NCI-H2171 (cell line): Measurements from ENCODE around the gene CSNK1A1.
"Not testable (repeated sequence)": the region's sequence is repeated elsewhere in the genome, so short reads cannot be mapped to it uniquely, and the experiment has no call there.

Experiments
- DNase-seq: peaks from one replicate; lab custom pipeline; 2025; lab: John Stamatoyannopoulos, UW

Gene CSNK1A1

DNA sequence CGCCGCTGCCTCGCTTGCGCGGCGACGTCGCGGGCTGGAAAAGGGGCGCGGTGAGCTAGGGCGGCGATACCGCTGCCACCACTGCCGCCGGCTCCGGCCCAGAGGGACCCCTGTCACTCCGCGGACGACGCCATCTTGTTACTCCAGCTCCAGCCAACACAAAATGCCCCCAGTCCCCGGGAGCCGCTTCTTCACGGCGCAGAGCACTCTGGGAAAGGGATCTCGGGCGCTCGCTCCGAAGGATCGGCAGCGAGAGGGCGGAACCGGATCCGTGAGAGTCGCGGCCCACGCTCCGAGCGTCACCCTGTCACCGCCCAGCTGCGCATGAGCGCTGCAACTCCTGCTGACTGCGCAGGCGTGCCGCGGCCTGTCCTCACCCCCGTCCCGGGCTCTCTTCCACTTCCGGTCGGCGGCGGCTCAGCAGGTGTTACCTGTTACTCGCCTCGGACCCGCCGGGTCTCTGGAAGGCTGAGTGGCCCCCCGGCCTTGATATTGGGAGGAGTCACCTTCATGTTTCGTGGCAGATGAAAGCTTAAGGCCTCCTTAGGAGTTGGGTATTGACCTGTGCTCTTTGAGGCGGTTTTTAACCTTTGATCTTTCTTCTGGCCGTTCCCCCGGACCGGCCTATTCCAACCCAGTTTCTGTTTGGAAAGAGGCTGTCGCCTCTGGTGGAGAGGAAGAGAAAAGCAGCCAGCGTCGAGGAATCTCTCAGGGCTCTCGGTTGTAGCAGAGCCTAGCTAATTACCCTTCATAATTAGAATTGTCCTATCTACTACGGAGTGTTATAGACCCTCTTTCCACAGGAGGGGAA is at the start of gene CSNK1A1:
Gene CSNK1A1, minus strand, starts transcription at position 213 of the 811 bp plus-strand sequence. CDS start 475 bp downstream, outside the sequence.
- DNase-seq = peak; percentile 86

DNA sequence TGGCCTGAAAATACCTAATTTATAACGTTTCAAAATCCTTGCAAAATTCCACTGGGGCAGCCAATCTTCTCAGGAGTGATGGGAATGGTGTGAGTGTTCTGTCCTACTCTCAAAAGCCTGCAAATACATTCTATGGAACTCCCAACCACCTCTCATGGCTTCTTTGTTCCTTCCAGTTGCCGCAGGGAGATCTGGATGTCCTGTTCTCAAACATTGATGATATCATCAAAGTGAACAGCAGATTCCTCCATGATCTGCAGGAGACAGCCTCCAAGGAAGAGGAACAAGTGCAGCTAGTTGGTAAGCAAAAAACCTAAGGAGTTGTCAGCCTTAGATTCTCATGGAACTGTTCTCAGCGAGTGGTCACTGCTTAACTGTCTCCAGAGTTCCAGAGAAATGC is 49.7 kb upstream of the CSNK1A1 start:
- DNase-seq = no peak

DNA sequence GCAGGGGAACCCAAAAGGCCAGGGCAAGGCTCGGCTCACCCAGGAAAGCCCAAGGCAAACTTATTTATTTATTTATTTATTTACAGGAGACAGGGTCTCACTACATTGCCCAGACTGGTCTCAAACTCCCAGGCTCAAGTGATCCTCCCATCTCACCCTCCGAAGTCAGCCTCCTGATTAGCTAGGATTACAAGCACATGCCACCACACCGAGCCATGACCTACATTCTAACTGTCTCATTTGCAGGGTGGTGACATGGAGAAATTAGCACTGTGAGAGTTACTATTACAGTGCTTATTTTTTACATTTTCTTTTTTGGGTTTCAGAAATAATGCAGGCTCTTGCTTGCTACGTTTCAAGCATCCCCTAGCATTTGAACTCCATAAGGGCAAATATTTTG is 48.1 kb upstream of the CSNK1A1 start:
- no peak for DNase-seq

DNA sequence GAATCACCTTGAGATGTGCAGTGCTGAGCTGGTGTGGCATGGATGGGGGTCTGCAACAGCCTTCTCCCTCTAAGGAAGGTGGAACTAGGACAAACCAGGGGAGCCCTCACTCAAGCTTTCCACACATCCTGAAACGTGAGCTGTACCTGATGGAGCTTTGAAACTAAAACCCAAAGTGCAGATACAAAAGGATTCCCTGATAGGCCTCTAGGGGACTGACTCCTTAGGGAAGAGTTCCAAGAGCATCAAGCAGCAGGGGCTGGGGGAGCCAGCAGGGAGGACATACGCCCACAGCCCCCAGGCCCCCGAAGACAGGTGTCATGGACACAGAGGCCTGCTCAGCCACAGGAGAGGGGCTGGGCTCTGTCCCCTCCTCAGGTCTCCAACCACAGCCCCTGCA is 47.7 kb upstream of the CSNK1A1 start:
- DNase-seq = no peak

DNA sequence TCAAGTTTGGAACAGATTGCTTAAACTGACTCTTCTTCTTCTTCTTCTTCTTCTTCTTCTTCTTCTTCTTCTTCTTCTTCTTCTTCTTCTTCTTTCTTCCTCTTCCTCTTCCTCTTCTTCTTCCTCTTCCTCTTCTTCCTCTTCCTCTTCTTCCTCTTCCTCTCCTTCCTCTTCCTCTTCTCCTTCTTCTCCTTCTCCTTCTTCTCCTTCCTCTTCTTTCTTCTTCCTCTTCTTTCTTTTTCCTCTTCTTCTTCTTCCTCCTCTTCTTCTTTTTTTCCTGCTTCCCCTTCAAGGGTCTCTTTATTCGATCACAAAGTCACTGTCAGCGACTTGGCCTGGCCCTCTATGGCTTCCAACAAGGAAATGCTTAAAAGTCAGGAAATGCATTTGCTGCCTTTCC is 47.0 kb upstream of the CSNK1A1 start:
- not testable (repeated sequence) for DNase-seq

DNA sequence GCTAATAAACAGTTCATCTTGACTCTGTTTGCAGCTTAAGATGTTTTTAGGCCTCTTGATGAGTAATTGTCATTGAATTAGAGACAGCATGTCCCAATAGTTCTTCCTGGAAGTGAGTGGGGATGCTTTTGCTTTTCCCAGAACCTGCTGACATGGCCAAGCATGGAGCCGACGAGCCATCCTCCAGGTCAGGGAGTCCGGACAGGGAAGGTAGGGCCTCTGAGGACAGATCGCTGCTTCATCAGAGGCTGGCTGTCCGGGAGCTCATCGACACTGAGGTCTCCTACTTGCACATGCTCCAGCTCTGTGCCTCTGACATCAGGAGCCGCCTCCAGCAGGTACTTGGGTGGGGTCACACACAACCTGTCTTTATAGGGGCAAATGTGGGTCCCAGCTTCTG is 46.4 kb upstream of the CSNK1A1 start:
- DNase-seq = no peak

DNA sequence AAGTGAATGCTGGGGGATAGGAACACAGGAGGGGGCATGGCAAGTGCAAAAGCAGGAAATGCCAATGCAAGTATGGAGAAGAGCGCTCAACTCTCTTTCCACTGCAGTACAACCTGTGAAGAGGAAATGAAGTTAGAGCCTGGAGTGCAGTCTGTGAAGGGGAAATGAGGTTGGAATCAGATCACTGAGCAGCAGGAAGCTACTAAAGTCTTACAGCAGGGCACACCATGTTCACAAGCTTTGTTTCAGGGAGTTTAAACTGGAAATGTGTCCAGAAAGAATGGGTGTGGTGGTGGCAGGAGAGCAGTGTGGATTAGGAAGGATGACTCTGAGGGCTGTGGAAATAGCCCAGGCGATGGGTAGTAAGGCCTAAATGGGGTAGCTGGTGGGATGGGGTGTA is 45.5 kb upstream of the CSNK1A1 start:
- DNase-seq = no peak

DNA sequence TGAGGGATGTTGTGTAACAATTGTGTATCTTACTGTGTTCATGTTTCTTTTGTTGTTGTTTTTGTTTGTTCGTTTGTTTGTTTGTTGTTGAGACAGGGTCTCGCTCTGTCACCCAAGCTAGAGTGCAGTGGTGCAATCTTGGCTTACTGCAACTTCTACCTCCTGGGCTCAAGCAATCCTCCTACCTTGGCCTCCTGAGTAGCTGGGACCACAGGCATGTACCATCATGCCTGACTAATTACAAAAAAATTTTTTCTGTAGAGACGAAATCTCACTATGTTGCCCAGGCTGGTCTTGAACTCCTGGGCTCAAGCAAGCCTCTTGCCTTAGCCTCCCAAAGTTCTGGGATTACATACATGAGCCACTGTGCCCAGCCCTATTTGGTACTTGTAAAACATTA is 43.9 kb upstream of the CSNK1A1 start:
- DNase-seq = not testable (repeated sequence)

DNA sequence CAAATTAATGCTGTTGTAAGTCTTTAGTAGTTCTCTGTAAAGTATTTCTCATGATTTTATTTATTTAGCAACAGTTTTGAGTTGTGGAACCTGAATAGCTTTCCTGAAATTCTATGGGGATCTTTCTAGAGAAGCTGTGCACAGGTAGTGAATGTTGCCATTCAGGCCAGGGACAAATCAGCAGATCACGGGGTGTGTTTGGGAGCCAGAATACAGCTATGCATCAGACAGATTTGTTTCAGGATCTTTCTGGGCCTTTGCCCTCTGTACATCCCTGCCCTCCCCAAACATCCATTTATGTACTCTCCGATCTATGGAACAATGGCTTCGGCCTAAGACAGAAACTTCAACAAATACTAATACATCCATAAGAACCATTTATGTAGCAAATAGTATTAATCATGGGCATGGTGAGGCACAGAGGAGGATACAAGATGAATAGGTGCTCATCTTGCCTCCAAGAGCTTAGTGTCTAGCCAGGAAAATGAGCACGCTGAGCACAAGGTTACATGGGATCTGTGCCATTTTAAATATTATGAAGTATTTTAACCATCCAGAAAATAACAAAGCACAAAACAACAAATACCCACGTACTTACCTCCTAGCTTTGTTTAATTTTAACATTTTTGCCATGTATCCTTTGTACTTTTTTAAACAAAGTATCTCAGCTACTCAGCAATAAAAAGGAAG is 43.1 kb upstream of the CSNK1A1 start:
- DNase-seq = no peak

DNA sequence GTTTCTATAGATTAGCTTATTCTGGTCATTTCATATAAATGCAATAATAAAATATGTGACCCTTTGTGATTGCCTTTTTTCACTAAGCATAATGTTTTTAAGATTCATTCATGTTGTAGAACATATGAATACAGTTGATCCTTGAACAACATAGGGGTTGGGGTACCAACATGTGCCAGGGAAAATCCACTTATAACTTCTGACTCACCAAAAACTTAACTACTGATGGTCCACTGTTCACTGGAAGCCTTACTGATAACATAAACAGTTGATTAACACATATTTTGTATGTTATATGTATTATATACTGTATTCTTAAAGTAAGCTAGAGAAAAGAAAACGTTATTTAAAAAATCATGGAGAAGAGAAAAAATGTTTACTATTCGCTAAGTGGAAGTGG is 42.1 kb upstream of the CSNK1A1 start:
- DNase-seq = no peak

DNA sequence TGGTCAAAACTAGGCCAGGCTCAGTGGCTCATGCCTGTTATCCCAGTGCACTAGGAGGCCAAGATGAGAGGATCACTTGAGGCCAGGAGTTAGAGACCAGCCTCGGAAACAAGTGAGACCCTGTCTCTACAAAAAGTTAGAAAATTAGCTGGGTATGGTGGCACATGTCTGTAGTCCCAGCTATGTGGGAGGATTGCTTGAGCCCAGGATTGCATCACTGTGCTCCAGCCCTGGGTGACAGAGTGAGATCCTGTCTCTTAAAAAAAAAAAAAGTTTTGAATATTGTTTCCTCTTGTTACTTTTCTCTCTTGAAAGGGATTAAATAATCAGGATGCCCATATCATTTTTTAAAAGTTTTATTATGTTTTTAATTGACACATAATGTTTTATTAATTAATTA is 37.7 kb upstream of the CSNK1A1 start:
- DNase-seq = no peak

DNA sequence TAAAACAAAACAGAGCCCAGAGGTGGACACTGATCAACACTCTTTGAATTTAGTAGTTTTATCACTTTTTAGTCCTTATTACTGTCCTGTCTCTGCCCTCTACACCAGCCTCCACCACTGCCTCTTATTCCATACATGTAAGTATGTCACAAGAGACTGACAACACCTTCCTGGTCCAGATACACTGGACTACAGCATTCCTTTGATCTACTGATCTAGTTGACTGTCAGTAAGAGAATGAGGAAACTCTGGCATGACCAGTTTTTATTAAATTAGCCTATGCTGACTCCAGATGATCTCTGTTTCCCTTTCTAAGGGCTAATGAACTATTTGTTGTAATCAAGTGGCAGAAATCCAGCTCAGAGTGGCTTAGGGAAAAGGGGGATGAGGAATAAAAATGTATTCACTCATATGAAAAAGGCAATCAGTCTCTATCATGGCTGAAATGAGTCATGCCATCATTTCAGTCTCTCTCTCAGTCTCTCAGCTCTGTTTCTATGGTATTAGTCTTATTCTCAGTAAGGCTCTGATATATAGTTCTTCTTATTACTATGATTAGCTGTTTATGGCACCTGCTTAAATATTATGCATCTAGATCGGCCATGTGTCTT is 35.6 kb upstream of the CSNK1A1 start:
- no peak for DNase-seq

DNA sequence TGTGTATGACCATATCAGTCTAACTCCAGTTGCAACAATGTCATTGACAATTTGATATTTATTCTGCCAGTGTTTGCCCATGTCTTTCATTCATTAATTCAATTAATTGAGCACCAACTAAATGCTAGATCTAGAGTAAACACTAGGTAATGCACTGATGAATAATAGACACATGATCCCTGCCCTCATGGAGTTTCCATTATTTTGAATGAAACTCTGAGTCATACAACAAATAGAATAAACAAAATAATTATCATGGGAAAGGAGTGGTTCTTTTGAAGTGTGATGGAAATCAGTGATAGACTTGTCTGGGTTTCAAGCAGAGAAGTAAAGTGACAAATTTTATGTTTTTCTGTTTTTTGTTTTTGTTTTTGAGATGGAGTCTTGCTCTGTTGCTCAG is 34.7 kb upstream of the CSNK1A1 start:
- DNase-seq = no peak

DNA sequence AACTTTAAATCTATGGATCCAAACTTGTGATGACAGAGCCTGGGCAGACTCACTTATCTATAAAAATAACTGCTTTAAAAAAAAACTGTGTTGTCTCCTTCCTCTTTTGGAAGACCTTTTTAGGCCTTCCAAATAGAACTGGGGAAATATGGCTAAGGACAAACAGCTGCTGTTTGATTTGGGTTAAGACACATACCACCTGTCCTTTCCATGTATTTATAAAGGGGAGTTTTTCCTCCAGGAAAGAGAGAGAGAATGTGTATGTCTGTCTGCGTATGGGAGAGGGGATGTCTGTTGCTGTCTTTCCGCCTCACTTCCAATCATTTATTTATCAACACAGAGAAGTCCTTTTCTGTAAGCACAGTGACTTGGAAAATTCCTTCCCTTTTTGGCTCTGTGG is 32.9 kb upstream of the CSNK1A1 start:
- DNase-seq = no peak

DNA sequence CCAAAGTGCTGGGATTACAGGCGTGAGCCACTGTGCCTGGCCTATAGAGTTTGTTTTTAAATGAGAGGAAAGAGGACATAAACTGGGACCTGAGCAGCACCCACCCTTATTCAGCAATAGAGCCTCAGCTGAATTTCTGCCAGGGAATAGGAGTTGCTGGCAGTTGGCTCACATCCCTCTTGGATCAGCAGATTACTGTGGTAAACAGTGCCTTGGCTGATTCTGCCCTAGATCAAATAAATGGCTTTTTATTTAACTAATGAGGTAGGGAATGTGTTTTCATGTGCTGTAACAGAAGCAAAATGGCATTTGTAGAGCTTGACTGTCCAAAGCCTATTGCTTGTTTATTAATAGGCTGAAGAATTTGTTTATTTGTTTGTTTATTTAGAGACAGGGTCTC is 32.2 kb upstream of the CSNK1A1 start:
- no peak for DNase-seq

DNA sequence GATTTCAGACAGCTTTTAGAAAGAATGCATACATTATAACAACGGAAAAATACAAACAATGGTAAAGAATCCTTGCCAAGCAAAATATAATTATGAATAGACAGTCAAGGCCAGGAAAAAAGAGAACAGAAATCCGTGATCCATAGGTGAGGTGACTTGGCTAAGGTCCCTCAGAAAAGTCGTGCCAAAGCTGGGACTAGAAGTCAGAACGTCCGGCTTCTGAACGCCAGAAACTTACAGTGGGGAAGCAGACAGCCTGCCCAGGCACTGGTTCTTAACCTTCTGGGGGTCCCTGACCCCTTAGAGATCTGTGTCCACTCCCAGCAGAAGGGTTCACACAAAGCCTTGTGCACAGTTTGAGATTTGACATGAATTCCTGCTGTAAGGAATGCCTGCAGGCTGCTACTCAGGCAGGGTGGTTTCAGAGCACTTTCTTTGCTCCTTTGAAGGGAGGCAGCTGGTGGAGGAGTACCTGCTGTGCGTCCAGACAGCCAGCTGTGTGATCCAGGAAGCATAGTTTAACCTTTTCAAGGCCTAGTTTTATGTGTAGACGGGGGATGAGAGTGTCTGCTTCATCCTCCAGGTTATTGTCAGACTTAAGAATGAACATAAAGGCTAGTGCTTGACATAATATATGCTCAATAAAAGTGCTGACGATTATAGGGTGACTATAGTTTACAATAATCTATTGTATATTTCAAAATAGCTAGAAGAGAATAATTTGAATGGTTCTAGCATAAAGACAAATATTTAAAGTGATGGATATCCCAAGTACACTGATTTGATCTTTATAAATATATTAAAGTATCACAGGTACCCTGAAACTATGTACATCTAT is 30.9 kb upstream of the CSNK1A1 start:
- no peak for DNase-seq

DNA sequence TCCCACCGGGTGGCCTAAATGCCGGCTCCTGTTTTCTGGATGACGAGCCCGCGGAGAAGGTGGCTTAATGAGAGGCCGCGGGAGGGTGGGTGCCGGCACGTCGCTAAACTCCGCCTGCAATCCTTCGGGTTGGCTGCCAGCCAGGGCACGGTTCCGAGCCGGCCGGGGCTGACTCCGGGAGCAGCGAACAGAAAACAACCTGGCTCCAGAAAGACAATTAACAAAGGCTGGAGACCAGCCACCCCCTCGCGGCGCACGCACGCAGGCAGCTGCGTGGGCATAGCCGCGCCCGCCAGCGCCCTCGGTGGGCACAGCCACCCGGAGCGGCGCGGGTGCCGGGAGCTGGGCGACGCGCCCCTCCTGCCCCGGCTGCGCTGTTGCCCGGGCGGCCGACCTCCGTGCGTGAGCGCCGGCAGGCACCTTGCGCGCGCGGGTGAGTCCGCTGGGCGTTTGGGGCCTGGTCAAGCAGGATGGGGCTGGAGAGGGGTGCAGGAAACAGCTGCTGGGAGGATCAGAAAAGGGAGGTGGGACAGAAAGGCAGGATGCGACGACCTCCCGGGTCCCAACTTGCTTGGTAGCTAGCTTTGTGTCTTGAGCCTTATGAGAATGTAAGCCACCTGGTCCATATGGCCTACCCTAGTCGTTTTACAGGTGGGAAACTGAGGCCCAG is 30.1 kb upstream of the CSNK1A1 start, which contains the start of gene ARHGEF37:
Gene ARHGEF37, plus strand, starts transcription at position 307 of the 670 bp plus-strand sequence. CDS start 16,272 bp downstream, outside the sequence.
- no peak for DNase-seq

DNA sequence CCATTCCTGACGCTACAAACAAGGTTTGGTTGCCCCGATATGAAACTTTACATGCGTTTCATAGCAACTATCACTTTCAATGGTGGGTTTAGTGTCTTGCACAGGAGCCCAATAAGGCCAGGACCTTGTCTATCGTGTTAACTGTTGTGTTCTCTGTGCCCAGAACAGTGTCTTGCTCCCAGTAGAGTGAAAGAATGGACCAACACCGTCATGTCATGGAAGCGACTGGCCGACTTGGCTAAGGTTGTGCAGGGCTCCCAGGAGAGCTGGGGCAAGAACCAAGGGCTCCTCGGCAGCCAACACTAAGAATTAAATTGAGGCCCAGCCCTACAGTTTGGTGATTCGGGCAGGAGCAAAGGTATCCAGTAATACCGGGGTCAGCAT is 29.6 kb upstream of the CSNK1A1 start:
- DNase-seq = no peak

DNA sequence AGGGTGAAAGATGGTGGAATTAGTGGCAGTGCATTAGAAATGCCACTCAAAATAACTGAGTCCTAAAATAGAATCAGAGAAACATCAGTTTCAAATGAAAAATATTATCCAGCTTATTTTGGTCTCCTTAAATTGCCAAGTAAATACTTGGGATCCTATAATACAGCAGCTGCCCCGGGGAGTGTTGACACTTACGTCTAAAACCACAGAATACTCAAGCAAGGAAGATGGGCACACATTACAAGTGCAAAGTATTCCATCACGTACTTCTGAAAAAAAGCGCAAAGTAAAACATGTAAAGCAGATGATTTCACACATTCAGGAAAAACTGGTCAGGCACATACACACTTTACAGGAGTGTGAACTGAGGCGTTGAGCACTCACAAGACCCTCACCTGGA is 27.7 kb upstream of the CSNK1A1 start:
- DNase-seq = no peak

DNA sequence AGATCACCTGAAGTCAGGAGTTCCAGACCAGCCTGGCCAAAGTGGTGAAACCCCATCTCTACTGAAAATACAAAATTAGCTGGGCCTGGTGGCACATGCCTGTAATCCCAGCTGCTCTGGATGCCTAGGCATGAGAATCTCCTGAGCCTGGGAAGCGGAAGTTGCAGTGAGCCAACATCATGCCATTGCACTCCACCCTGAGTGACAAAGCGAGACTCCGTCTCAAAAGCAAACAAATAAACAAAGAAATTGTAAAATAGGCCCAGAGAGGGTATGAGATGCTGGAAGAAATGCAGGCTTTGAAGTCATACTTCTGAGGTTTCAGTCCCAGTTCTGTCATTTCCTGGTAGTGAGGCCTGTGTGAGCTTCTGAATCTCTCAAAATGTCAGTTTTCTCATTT is 24.8 kb upstream of the CSNK1A1 start:
- DNase-seq = no peak

DNA sequence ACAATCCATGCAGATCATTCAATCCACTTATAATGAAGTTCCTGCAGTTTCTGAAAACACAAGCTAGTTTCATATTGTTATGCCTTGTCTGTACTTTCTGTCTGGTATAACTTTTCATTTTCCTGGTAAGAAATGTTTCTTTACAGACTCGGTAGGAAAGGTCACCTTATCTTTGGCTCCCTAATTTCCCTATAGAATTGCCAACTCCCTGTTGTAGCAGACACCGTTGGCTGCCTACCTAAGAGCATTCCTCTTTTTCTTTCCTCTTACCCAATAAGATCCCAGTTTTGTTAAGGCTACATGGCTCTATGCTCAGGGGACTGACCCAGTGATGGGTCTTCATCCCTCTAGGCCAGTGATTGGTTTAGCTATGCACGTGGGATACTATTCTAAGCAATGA is 23.9 kb upstream of the CSNK1A1 start:
- DNase-seq = no peak
